C4-2B (cell line): ENCODE results near the gene PPP1R14C.

ENCODE experiments used
- ZFX ChIP-seq: fragments of 450-650 bp; IDR thresholded peaks from 2 replicates; pipeline ENCODE4 v1.6.1; 2017
- TF ChIP-seq, protein P1 (sequence below): fragments of 450-650 bp; conservative IDR thresholded peaks from 2 replicates; pipeline ENCODE4 v1.5.1; 2017; ENCODE audit warnings: mild to moderate bottlenecking

DNA sequence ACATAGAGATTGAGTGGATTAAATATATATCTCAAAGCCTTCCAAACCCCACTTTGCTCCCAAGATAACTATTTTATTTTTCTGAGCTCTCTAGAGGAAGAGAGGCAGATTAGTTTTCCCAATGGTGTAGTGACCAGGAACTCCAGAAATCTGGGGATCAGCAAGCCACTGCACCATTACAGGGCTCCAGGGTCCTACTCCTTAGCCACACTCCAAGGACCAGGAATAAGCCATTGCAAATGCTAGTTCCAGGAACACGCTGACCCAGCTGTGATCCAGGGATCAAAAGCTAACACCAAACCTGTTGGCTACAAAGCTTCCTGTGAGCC lies 128.3 kb downstream of the PPP1R14C start:
- TF ChIP-seq, protein P1, sequence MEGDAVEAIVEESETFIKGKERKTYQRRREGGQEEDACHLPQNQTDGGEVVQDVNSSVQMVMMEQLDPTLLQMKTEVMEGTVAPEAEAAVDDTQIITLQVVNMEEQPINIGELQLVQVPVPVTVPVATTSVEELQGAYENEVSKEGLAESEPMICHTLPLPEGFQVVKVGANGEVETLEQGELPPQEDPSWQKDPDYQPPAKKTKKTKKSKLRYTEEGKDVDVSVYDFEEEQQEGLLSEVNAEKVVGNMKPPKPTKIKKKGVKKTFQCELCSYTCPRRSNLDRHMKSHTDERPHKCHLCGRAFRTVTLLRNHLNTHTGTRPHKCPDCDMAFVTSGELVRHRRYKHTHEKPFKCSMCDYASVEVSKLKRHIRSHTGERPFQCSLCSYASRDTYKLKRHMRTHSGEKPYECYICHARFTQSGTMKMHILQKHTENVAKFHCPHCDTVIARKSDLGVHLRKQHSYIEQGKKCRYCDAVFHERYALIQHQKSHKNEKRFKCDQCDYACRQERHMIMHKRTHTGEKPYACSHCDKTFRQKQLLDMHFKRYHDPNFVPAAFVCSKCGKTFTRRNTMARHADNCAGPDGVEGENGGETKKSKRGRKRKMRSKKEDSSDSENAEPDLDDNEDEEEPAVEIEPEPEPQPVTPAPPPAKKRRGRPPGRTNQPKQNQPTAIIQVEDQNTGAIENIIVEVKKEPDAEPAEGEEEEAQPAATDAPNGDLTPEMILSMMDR: no peak
- no peak for TF ChIP-seq ZFX
